Adrenal gland (tissue), 5 donors: Measurements from ENCODE around the gene ARID5A.

ENCODE experiments used
- POLR2A ChIP-seq, 2 donors: fragments of 450-650 bp; IDR thresholded peaks; one replicate each; pipeline ENCODE4 v1.6.1; 2017; ENCODE audit warnings: antibody characterized with exemption in 2 of 2, mild to moderate bottlenecking in 2 of 2, moderate library complexity in 1 of 2
- TF ChIP-seq, protein P1 (sequence below), 6 experiments: fragments of 450-650 bp in 4 of 6; fragments of 200-600 bp in 2 of 6; sonication (generic) in 1 of 6; IDR thresholded peaks; 1 replicate in 5 of 6; 2 replicates in 1 of 6; pipeline versions ENCODE4 v1.5.1 to v1.8.0; 2016 to 2021; ENCODE audit warnings: antibody characterized with exemption in 6 of 6, mild to moderate bottlenecking in 2 of 6, moderate library complexity in 1 of 6
- donor health status: DM: no; HTN: no; CAD: no.

- TF ChIP-seq, protein P1, sequence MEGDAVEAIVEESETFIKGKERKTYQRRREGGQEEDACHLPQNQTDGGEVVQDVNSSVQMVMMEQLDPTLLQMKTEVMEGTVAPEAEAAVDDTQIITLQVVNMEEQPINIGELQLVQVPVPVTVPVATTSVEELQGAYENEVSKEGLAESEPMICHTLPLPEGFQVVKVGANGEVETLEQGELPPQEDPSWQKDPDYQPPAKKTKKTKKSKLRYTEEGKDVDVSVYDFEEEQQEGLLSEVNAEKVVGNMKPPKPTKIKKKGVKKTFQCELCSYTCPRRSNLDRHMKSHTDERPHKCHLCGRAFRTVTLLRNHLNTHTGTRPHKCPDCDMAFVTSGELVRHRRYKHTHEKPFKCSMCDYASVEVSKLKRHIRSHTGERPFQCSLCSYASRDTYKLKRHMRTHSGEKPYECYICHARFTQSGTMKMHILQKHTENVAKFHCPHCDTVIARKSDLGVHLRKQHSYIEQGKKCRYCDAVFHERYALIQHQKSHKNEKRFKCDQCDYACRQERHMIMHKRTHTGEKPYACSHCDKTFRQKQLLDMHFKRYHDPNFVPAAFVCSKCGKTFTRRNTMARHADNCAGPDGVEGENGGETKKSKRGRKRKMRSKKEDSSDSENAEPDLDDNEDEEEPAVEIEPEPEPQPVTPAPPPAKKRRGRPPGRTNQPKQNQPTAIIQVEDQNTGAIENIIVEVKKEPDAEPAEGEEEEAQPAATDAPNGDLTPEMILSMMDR (IDR thresholded peaks at IDR 0.05): no peak
- no peak for TF ChIP-seq POLR2A (IDR thresholded peaks at IDR 0.05)
Observed at GRCh38 chr2:96535331-96535730, 1.2 kb upstream of the ARID5A start.
